WTC11 (cell line): ENCODE measurements around the gene MARCHF7. TPM values are rescaled to one million over a fixed set of nuclear protein-coding genes. Genes with fewer than 3 reads are reported as not detected.

Source experiments
- ATAC-seq: fragments of 200-7000 bp; cut with Tn5 transposase; 2 replicates; pipeline ENCODE4 v1.10.0; 2021; ENCODE audit warnings: mild to moderate bottlenecking, moderate library complexity
- CTCF ChIA-PET: fragments of 300-600 bp; sonication (Branson Sonifier 250); formaldehyde crosslinking; loops from one replicate; lab custom pipeline; 2021; ENCODE audit warnings: antibody characterized with exemption; lab: Charles Lee
- POLR2A ChIA-PET: fragments of 350-600 bp; sonication (Branson Sonifier 250); formaldehyde crosslinking; loops from one replicate; lab custom pipeline; 2021; ENCODE audit warnings: antibody characterized with exemption; lab: Charles Lee
- DNase-seq: peaks from one replicate; pipeline ENCODE4 v3.0.0; 2021; ENCODE audit warnings: low spot score
- H3K27ac Mint-ChIP-seq: 2 replicates; pipeline ENCODE4 v1.8.0; 2021; ENCODE audit warnings: mixed read lengths
- H3K27me3 Mint-ChIP-seq: 2 replicates; pipeline ENCODE4 v1.8.0; 2021; ENCODE audit warnings: low read depth, mild to moderate bottlenecking, moderate library complexity, mixed read lengths
- H3K36me3 Mint-ChIP-seq: 2 replicates; pipeline ENCODE4 v1.8.0; 2021; ENCODE audit warnings: mixed read lengths
- H3K4me1 Mint-ChIP-seq: 2 replicates; pipeline ENCODE4 v1.8.0; 2022; ENCODE audit warnings: mixed read lengths
- H3K4me3 Mint-ChIP-seq: 2 replicates; pipeline ENCODE4 v1.8.0; 2021; ENCODE audit warnings: mild to moderate bottlenecking, moderate library complexity, mixed read lengths
- H3K9me3 Mint-ChIP-seq: 2 replicates; pipeline ENCODE4 v1.8.0; 2021; ENCODE audit warnings: mixed read lengths
- ATF3 ChIP-seq: sonication (generic); formaldehyde crosslinking; conservative IDR thresholded peaks from 2 replicates; pipeline ENCODE4 v1.8.1; 2022; ENCODE audit warnings: mild to moderate bottlenecking, missing genetic modification reagents
- CDX4 ChIP-seq: fragments of 250-450 bp; sonication (Bioruptor Pico); IDR thresholded peaks from 2 replicates; pipeline ENCODE4 v1.9.0; 2021; ENCODE audit warnings: moderate library complexity, mild to moderate bottlenecking, inconsistent platforms, borderline replicate concordance
- CREM ChIP-seq: sonication (generic); formaldehyde crosslinking; IDR thresholded peaks from 2 replicates; pipeline ENCODE4 v1.8.1; 2022; ENCODE audit warnings: mild to moderate bottlenecking, missing genetic modification reagents, moderate library complexity
- ERG ChIP-seq: fragments of 250-450 bp; sonication (Bioruptor Pico); IDR thresholded peaks from 2 replicates; pipeline ENCODE4 v1.8.0; 2021; ENCODE audit warnings: mild to moderate bottlenecking
- ESRRA ChIP-seq: sonication (generic); formaldehyde crosslinking; IDR thresholded peaks from 2 replicates; pipeline ENCODE4 v1.8.1; 2022; ENCODE audit warnings: mild to moderate bottlenecking, missing genetic modification reagents, borderline replicate concordance
- FOXP1 ChIP-seq: sonication (generic); formaldehyde crosslinking; IDR thresholded peaks from 2 replicates; pipeline ENCODE4 v1.8.0; 2022; ENCODE audit warnings: missing genetic modification reagents, mild to moderate bottlenecking, moderate library complexity, borderline replicate concordance
- HMGA2 ChIP-seq: fragments of 250-450 bp; sonication (Bioruptor Pico); IDR thresholded peaks from 2 replicates; pipeline ENCODE4 v1.4.0; 2021; ENCODE audit warnings: mild to moderate bottlenecking, moderate library complexity
- JUN ChIP-seq: sonication (generic); formaldehyde crosslinking; IDR thresholded peaks from 2 replicates; pipeline ENCODE4 v1.8.0; 2023; ENCODE audit warnings: mild to moderate bottlenecking, missing genetic modification reagents
- MLX ChIP-seq: sonication (generic); formaldehyde crosslinking; IDR thresholded peaks from 2 replicates; pipeline ENCODE4 v1.8.1; 2023; ENCODE audit warnings: mild to moderate bottlenecking, missing genetic modification reagents, moderate library complexity
- MXD4 ChIP-seq: fragments of 250-450 bp; sonication (Bioruptor Pico); IDR thresholded peaks from 2 replicates; pipeline ENCODE4 v1.8.0; 2021; ENCODE audit warnings: mild to moderate bottlenecking, moderate library complexity, borderline replicate concordance
- NFYB ChIP-seq: sonication (generic); formaldehyde crosslinking; conservative IDR thresholded peaks from 2 replicates; pipeline ENCODE4 v1.8.0; 2022; ENCODE audit warnings: low read depth, missing genetic modification reagents
- NR1H2 ChIP-seq: sonication (generic); formaldehyde crosslinking; IDR thresholded peaks from 2 replicates; pipeline ENCODE4 v1.9.0; 2021; ENCODE audit warnings: mild to moderate bottlenecking, moderate library complexity, missing genetic modification reagents
- OVOL2 ChIP-seq: fragments of 250-450 bp; sonication (Bioruptor Pico); IDR thresholded peaks from 2 replicates; pipeline ENCODE4 v1.9.0; 2021; ENCODE audit warnings: mild to moderate bottlenecking, borderline replicate concordance
- RORB ChIP-seq: fragments of 250-450 bp; sonication (Bioruptor Pico); IDR thresholded peaks from 2 replicates; pipeline ENCODE4 v1.9.0; 2021; ENCODE audit warnings: mild to moderate bottlenecking
- TEAD1 ChIP-seq: sonication (generic); formaldehyde crosslinking; IDR thresholded peaks from 2 replicates; pipeline ENCODE4 v1.8.0; 2022; ENCODE audit warnings: mild to moderate bottlenecking, missing genetic modification reagents
- ZMAT4 ChIP-seq: fragments of 250-450 bp; sonication (Bioruptor Pico); IDR thresholded peaks from 2 replicates; pipeline ENCODE4 v1.9.0; 2021; ENCODE audit warnings: mild to moderate bottlenecking
- ZNF121 ChIP-seq: sonication (generic); formaldehyde crosslinking; IDR thresholded peaks from 2 replicates; pipeline ENCODE4 v1.8.0; 2023; ENCODE audit warnings: missing genetic modification reagents
- ZNF138 ChIP-seq: sonication (generic); formaldehyde crosslinking; conservative IDR thresholded peaks from 2 replicates; pipeline ENCODE4 v1.8.1; 2022; ENCODE audit warnings: mild to moderate bottlenecking, moderate library complexity, missing genetic modification reagents
- ZNF219 ChIP-seq: sonication (generic); formaldehyde crosslinking; IDR thresholded peaks from 2 replicates; pipeline ENCODE4 v1.8.0; 2023; ENCODE audit warnings: missing genetic modification reagents, mild to moderate bottlenecking, borderline replicate concordance
- ZNF263 ChIP-seq: sonication (generic); formaldehyde crosslinking; IDR thresholded peaks from 2 replicates; pipeline ENCODE4 v1.8.1; 2022; ENCODE audit warnings: low read depth, mild to moderate bottlenecking, moderate library complexity, missing genetic modification reagents
- ZNF317 ChIP-seq: sonication (generic); formaldehyde crosslinking; IDR thresholded peaks from 2 replicates; pipeline ENCODE4 v1.8.1; 2023; ENCODE audit warnings: low read depth, mild to moderate bottlenecking, moderate library complexity, missing genetic modification reagents, borderline replicate concordance
- total RNA-seq: library from RNA; stranded (reverse); gene quantifications from 3 replicates; pipeline ENCODE4 v1.2.3, GENCODE V29; 2021
- TF ChIP-seq, protein P1 (sequence below): fragments of 250-450 bp; sonication (Bioruptor Pico); IDR thresholded peaks from 2 replicates; pipeline ENCODE4 v2.1.2; 2022; ENCODE audit warnings: mild to moderate bottlenecking, moderate library complexity
- TF ChIP-seq, protein P2 (sequence below): sonication (generic); formaldehyde crosslinking; IDR thresholded peaks from 2 replicates; pipeline ENCODE4 v1.8.0; 2022; ENCODE audit warnings: mild to moderate bottlenecking, missing genetic modification reagents
- TF ChIP-seq, protein P3 (sequence below): sonication (generic); formaldehyde crosslinking; IDR thresholded peaks from 2 replicates; pipeline ENCODE4 v1.8.1; 2022; ENCODE audit warnings: missing genetic modification reagents, borderline replicate concordance

The MARCHF7 gene
- total RNA-seq, 1 experiment from 2014 or later, result 84.0 TPM

DNA sequence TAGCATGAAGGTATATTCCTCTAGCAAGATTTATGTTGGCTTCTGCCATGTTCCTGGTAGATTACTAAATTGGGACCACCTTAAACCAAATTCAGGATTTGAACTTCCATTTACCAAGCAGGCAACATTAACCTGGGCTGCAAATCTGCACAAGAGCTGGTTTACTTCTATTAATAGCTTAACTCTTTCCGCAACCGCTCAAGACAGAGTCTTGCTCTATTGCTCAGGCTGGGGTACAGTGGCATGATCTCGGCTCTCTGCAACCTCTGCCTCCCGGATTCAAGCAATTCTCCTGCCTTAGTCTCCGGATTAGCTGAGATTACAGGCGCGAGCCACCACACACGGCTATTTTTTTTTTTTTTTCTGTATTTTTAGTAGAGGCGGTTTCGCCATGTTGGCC lies 8.4 kb downstream of the MARCHF7 start:
- DNase-seq (no peak), ATAC-seq (no peak)
- TF ChIP-seq, protein P1, sequence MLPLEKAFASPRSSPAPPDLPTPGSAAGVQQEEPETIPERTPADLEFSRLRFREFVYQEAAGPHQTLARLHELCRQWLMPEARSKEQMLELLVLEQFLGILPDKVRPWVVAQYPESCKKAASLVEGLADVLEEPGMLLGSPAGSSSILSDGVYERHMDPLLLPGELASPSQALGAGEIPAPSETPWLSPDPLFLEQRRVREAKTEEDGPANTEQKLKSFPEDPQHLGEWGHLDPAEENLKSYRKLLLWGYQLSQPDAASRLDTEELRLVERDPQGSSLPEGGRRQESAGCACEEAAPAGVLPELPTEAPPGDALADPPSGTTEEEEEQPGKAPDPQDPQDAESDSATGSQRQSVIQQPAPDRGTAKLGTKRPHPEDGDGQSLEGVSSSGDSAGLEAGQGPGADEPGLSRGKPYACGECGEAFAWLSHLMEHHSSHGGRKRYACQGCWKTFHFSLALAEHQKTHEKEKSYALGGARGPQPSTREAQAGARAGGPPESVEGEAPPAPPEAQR (CRISPR knock-in tag), result no peak
- TF ChIP-seq CREM (no peak), ERG (CRISPR knock-in tag) (no peak), HMGA2 (CRISPR knock-in tag) (no peak), ZNF138 (CRISPR knock-in tag) (no peak), FOXP1 (CRISPR knock-in tag) (no peak), JUN (no peak), NFYB (no peak), CDX4 (CRISPR knock-in tag) (no peak), ZNF263 (CRISPR knock-in tag) (no peak), ESRRA (CRISPR knock-in tag) (no peak)
- TF ChIP-seq, protein P2, sequence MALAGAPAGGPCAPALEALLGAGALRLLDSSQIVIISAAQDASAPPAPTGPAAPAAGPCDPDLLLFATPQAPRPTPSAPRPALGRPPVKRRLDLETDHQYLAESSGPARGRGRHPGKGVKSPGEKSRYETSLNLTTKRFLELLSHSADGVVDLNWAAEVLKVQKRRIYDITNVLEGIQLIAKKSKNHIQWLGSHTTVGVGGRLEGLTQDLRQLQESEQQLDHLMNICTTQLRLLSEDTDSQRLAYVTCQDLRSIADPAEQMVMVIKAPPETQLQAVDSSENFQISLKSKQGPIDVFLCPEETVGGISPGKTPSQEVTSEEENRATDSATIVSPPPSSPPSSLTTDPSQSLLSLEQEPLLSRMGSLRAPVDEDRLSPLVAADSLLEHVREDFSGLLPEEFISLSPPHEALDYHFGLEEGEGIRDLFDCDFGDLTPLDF (CRISPR knock-in tag), result no peak
- Mint-ChIP-seq H3K4me3 (no peak overlapping the region), H3K4me1 (peaks cover 38% of the 10 kb centered on the region), H3K27me3 (no peaks in the 10 kb centered on the region), H3K36me3 (peaks cover 56% of the 10 kb centered on the region), H3K27ac (peak overlapping the region; percentile 19; the same call in 1 of the 2 replicates), H3K9me3 (peaks cover 20% of the 10 kb centered on the region)
- CTCF ChIA-PET, result no interaction called here
- POLR2A ChIA-PET, result interaction anchor here (0.7 kb wide), 1 partner anchor 9 kb away, joined by 3 read pairs; no protein-coding TSS in a partner anchor

GRCh38 chr2:159722580-159722979 lies 10.3 kb downstream of the MARCHF7 start:
- H3K27ac Mint-ChIP-seq, result no peak overlapping the region
- POLR2A ChIA-PET, result interaction anchor here (1.5 kb wide), 1 partner anchor 11 kb away, joined by 4 read pairs; no protein-coding TSS in a partner anchor
- DNase-seq (no peak), ATAC-seq (no peak)
- TF ChIP-seq TEAD1 (CRISPR knock-in tag) (no peak), MXD4 (CRISPR knock-in tag) (no peak), ZNF219 (CRISPR knock-in tag) (no peak), MLX (CRISPR knock-in tag) (no peak), OVOL2 (no peak), ZNF121 (CRISPR knock-in tag) (no peak), ZNF317 (no peak), HMGA2 (CRISPR knock-in tag) (no peak), NR1H2 (CRISPR knock-in tag) (no peak), ZMAT4 (CRISPR knock-in tag) (no peak), RORB (CRISPR knock-in tag) (no peak), ATF3 (CRISPR knock-in tag) (no peak)
- TF ChIP-seq, protein P1 (CRISPR knock-in tag), result no peak
- TF ChIP-seq, protein P3, sequence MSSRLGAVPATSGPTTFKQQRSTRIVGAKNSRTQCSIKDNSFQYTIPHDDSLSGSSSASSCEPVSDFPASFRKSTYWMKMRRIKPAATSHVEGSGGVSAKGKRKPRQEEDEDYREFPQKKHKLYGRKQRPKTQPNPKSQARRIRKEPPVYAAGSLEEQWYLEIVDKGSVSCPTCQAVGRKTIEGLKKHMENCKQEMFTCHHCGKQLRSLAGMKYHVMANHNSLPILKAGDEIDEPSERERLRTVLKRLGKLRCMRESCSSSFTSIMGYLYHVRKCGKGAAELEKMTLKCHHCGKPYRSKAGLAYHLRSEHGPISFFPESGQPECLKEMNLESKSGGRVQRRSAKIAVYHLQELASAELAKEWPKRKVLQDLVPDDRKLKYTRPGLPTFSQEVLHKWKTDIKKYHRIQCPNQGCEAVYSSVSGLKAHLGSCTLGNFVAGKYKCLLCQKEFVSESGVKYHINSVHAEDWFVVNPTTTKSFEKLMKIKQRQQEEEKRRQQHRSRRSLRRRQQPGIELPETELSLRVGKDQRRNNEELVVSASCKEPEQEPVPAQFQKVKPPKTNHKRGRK (CRISPR knock-in tag), result no peak
- peaks cover 21% of the 10 kb centered on the region for H3K9me3 Mint-ChIP-seq
- H3K4me3 Mint-ChIP-seq, result no peak overlapping the region
- CTCF ChIA-PET, result no interaction called here
- H3K4me1 Mint-ChIP-seq, result peaks cover 26% of the 10 kb centered on the region
- H3K27me3 Mint-ChIP-seq, result no peaks in the 10 kb centered on the region
- H3K36me3 Mint-ChIP-seq, result peaks cover 42% of the 10 kb centered on the region
